H4 (cell line): ENCODE measurements around the gene SMAP2. TPM values are rescaled to one million over a fixed set of nuclear protein-coding genes. Genes with fewer than 3 reads are reported as not detected.
"Not testable (repeated sequence)": the region's sequence is repeated elsewhere in the genome, so short reads cannot be mapped to it uniquely, and the experiment has no call there.

Experiments
- DNase-seq: peaks from one replicate; pipeline ENCODE4 v3.0.0-alpha.2; 2015; ENCODE audit warnings: low spot score
- total RNA-seq: library from RNA; depleted of rRNA; stranded (reverse); fragments of >200 nt; shearing (Covaris generic); gene quantifications from 2 replicates; pipeline ENCODE4 v1.2.3, GENCODE V29; 2014; rRNA removed

The SMAP2 gene
- 23.1 and 24.1 TPM in 2 replicates for total RNA-seq

DNA sequence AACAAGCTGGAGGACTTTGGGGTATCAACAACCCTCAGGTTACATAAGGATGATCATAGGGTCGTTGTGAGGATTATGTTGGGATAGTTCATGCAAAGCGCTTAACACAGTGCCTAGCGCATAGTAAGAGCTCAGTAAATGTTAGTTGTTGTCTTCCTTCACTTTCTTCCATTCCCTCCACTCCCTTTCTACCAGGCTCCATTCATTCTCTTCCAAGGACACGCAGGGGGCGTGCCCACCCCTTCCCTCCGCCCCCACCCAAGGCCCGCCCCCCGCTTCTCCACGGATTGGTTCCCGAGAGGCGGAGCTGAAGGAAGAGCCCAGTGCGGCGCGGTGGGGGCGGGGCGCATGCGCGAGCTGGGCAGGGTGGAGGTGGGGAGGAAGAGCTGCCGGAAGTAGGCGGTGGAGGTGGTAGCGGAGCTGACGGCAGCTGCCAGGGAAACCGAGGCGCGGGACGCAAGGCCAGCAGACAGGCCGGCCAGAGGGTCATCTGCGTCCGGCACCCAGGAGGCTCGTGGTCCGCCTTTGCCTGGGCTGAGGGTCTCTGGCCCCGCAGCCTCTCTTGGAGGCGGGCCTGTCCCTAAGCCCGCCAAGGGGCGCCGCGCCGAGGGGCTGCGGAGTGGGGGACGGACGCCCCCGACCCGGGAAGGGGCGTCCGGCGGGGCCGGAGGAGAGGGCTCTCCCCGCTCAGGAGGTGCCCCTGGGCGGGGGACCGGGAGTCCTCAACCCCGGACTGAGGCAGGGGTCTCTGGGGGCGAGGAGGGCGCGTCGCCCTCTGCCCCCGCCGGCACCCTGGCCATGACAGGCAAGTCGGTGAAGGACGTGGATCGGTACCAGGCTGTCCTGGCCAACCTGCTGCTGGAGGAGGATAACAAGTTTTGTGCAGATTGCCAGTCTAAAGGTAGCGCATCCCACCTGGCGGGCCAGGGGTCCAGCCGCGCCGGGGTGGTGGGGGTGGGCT lies at the start of gene SMAP2:
TSS of gene SMAP2 (plus strand) at position 405 of the 961 bp plus-strand sequence. CDS start at position 799, 394 bp downstream.
- peak; percentile 95 for DNase-seq

DNA sequence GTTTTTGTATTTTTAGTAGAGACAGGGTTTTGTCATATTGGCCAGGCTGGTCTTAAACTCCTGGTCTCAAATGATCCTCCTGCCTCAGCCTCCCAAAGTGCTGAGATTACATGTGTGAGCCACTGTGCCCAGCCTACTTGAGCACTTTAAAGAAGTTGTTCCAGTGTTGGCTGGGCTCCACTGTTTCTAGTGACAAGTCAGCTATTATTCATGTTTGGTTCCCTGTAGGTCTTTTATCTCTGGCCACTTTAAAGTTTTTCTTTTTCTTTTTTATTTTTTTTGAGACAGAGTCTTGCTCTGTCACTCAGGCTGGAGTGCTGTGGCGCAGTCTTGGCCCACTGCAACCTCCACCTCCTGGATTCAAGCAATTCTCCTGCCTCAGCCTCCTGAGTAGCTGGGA lies 42.1 kb upstream of the SMAP2 start:
- not testable (repeated sequence) for DNase-seq

DNA sequence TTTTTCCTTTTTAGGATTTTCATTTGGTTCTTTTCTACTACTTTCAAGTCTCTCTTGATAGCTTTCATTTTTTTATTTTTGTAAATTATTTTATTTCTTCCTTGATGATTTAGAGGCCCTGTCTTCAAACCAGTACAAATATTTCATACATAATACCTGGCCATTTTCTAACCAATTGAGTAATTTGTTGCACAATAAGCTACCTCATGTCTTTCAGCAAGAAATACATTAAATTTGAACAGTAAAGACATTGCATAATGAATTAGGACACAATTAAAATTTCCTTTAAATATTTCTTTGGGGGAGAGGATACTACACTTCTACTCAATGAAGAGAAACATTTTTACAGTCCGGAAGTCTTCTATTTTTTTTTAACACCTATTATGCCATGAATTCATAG lies 40.8 kb upstream of the SMAP2 start:
- DNase-seq: no peak

DNA sequence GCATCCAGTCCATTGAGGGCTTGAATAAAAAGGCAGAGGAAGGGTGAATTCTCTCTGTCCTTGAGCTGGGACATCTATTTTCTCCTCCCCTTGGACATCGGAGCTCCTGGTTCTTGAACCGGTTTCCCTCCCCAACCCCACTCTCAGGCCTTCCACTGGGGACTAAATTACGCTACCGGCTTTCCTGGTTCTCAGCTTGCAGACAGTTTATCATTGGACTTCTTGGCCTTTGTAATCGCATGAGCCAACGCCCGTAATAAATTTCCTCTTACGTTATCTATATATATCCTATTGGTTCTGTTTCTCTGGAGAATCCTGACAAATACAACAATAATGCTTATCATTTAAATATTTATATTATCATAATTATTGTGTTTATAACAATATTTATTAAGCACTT lies 36.1 kb upstream of the SMAP2 start:
- no peak for DNase-seq

- DNase-seq: peak; percentile 82
Observed at GRCh38 chr1:40338745-40339419, 34.6 kb upstream of the SMAP2 start.

GRCh38 chr1:40339420-40340323 lies 33.9 kb upstream of the SMAP2 start:
- DNase-seq: no peak

DNA sequence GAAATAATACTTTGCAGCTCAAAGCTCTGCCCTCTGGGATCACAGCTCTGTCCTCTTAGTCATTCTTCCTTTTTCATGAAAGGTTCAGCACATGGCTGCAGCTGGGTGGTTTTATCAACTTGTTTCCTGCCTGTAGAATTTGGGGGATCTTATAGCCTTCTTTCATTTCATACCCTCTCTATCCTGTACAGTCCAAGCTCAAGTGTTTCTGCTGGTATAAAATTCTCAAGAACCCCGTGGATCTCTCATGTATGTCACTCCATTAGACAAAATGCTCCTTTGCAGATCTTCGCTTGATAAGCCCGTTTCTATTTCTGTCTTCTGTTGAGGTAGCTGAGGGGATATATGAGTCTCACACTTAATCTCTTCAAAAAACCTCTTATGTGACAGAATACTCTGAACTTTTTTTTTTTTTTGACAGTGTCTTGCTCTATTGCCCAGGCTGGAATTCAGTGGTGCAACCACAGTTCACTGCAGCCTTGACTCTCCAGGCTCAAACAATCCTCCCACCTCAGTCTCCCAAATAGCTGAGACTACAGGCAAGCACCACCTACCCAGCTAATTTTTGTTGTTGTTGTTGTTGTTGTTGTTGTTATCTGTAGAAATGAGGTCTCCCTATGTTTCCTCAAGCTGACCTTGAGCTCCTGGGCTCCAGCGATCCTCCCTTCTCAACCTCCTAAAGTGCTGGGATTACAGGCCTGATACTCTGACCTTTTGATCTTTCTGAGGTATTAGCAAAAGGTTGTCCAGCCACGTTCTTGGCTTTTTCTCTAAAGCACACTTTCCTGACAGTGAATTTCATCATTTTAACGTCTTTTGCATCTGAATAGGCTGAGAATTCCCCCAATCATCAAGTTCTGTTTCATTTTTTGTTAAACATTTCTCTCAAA lies 31.8 kb upstream of the SMAP2 start:
- DNase-seq: no peak

DNA sequence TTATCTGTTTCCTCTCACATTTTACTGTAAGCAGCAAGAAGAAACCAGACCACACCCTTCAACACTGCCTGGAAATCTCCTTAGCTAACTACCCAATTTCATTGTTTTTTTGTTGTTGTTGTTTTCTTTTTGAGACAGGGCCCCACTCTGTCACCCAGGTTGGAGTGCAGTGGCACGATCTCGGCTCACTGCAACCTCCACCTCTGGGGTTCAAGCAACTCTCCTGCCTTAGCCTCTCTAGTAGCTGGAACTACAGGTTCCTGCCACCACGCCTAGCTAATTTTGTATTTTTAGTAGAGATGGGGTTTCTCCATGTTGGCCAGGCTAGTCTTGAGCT lies 31.2 kb upstream of the SMAP2 start:
- DNase-seq: not testable (repeated sequence)

DNA sequence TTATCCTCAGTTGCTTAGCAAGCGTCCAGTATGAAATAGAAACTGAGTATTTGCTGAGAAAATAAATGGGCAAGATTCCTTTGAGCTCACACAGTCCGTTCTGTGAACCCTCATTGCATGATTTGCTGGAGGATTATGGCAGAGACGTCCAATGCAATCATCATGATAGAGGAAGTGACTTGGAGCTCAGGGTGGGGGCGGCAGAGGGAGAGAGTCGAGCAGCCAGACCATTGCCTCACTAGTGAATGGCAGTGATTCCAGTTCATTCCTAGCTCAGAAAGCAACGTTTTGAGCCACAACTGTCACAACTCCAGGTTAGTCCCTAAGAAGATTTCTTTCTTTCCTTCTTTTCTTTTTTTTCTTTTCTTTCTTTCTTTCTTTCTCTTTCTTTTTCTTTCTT lies 28.9 kb upstream of the SMAP2 start:
- DNase-seq: no peak

DNA sequence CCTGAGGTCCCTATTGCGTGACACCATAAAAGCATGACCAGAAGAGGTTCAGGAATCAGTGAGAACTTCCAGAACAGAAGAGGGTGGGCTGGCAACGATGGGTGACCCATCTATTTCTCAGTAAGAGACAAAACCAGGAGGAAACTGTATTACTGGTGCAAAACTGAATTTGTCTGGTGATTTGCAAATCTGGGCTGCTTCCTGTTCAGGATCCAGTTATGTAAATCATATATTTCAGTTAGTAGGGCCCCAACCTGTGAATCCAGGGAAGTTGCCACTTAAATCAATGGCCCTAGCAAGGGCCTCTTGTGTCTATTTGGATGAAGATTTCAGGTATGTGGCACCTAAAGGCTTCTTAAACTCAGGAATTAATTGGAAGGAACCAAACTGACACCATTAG lies 23.1 kb upstream of the SMAP2 start:
- no peak for DNase-seq

DNA sequence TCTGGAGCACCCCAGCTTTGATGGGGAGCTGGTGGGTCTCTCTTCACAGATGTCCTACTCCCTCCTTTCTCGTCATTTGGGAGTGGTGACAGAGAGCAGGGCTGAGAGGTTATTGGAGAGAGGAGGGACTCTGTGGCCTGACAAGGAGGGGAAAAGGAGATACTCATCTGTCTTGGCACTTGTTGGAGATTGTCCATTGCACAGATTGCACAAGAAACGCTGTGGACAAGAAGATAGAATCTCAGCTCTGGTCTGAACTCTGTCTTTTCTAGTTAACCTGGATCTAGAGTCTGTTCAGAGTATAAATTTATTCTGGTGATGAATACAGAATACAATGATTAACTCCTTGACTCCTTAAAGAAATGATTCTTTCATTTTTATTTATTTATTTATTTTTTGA lies 22.4 kb upstream of the SMAP2 start:
- DNase-seq: no peak

DNA sequence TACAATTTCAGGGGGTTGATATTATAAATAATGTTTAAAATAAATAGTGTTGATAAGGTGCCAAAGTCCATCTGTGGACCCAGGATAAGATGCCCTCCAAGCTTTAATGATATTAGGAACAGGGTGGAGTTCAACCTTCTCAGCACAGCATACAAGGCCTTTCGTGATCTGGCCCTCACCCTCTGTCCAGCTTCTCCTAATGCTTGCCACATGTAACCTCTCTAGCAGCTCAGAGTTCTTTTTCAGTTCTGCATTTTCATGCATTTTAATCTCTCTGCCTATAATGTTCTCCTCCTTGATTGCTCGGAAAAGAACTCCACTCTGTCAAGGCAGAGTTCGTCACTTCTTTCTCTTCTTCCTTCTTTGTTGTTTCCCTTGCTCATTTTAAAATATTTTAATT lies 21.4 kb upstream of the SMAP2 start:
- no peak for DNase-seq

GRCh38 chr1:40353082-40353481 lies 20.4 kb upstream of the SMAP2 start:
- no peak for DNase-seq

GRCh38 chr1:40357625-40358024 lies 15.9 kb upstream of the SMAP2 start:
- no peak for DNase-seq

DNA sequence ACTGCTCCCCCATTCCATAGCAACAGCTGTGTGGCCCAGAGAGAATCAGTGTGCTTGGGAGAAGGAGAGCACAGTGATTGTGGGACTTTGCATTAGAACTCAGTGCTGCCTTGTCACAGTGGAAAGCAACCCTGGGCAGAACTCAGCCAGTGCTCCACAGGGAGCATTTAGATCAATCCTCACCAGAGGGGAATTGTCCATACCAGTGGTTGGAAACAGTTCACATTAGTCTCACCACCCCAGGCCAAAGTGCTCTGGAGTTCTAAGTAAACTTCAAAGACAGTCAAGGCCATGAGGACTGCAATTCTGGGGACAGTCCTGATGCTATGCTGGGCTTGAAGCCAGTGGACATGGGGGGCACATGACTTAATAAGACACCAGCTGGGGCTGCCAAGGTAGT lies 12.9 kb upstream of the SMAP2 start:
- DNase-seq: no peak

DNA sequence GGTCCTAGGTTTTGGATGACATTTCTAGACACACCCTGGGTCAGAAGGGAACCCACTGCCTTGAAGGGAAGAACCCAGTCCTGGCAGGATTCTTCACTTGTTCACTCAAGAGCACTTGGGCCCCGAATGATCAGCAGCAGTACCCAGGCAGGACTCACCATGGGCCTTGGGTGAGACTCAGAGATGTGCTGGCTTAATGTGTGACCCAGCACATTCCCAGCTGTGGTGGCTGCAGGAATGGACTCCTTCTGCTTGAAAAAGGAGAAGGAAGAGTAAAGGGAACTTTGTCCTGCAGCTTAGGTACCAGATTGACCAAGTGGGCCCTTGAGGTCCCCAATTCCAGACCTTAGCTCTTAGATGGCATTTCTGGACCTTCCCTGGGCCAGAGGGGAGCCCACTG lies 12.3 kb upstream of the SMAP2 start:
- DNase-seq: no peak

GRCh38 chr1:40361637-40362036 lies 11.9 kb upstream of the SMAP2 start:
- no peak for DNase-seq

DNA sequence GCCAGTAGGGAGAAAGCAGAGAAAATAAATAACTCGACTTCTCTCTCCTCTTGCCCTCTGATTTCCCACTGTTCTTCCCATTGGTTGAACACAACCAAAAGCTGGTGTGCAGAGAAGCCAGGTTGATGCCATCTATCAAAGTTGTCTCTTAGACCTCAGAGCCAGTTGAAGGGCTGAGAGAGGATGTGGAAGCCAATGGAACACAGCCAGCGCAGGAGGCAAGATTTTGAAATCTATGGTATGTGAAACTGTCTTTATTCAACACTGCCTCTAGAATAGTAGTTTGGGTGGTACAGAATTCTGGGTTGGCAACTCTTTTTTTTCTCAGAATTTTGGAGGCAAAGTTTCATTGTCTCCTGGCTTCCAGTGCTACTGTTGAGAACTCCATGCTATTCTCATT lies 11.3 kb upstream of the SMAP2 start:
- no peak for DNase-seq

GRCh38 chr1:40362699-40363098 lies 10.8 kb upstream of the SMAP2 start:
- no peak for DNase-seq

DNA sequence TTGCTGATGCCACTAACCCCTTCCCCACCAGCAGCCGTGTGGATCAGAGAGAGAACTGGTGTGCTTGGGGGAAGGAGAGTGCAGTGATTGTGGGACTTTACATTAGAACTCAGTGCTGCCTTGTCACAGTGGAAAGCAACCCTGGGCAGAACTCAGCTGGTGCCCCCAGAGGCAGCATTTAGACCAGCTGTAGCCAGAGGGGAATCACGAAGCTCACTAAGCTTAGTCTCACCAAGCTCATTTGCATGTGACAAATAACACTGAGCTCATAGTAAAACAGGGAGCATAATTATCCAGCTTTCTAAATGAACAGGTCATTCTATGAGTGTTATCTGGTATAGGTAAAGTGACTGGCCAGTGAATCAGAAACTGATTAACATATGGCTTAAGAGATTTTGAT lies 9.8 kb upstream of the SMAP2 start:
- DNase-seq: no peak

DNA sequence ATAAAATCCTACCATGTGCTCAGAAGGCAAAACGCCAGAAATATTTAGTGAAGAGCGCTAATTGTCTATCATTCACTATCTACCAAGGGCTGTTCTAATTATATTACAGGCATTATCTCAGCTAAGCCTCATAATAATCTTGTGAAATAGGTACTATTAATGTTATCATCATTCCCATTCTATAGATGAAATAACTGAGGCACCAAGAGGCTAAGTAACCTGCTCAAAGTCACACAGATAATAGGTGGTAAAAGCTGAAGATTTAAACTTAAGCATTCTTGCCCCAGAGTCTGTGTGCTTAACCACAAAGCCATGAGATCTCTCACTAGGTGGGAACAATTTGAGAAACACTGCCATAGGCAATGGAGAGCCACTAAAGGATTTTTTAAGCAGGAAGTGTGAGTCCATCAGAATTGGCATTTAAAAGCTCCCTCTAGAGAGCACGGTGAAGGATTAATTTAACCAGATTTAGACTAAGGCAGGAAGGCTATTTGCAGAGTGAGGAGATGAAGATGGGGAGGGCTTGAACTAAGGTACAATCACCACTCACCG lies 1.7 kb upstream of the SMAP2 start:
- no peak for DNase-seq
